Endothelial cell of umbilical vein (primary cell): ENCODE results near the gene RTN4.

Experiments used
- EZH2 ChIP-seq: IDR thresholded peaks from 2 replicates; pipeline ENCODE4 v1.6.1; 2012; ENCODE audit warnings: borderline replicate concordance, low read depth, mild to moderate bottlenecking, moderate library complexity, low read length, inconsistent platforms; ENCODE audit not compliant: severe bottlenecking
- JUN ChIP-seq: IDR thresholded peaks from 2 replicates; pipeline ENCODE4 v1.6.1; 2011; ENCODE audit warnings: borderline replicate concordance, low read depth; ENCODE audit not compliant: insufficient read length, insufficient read depth
- POLR2A ChIP-seq: IDR thresholded peaks from 2 replicates; pipeline ENCODE4 v1.6.1; 2012; ENCODE audit warnings: low read depth, mild to moderate bottlenecking, control low read depth, low read length
- POLR2AphosphoS5 ChIP-seq: IDR thresholded peaks from 2 replicates; pipeline ENCODE4 v1.6.1; 2012; ENCODE audit warnings: low read depth, mild to moderate bottlenecking, control low read depth, low read length, moderate library complexity; ENCODE audit not compliant: insufficient read depth
- TF ChIP-seq, protein P1 (sequence below): IDR thresholded peaks from 2 replicates; pipeline ENCODE4 v1.6.1; 2011; ENCODE audit not compliant: insufficient read depth, insufficient read length
- TF ChIP-seq, protein P2 (sequence below), 2 donors: IDR thresholded peaks; 1 replicate in 1 of 2; 2 replicates in 1 of 2; pipeline ENCODE4 v1.5.1; 2011; ENCODE audit warnings: low read length in 2 of 2, mild to moderate bottlenecking in 2 of 2, moderate library complexity in 2 of 2, control low read depth in 1 of 2, inconsistent platforms in 1 of 2, low read depth in 1 of 2; ENCODE audit not compliant: insufficient read depth in 1 of 2; ENCODE audit errors: extremely low read depth in 1 of 2

DNA sequence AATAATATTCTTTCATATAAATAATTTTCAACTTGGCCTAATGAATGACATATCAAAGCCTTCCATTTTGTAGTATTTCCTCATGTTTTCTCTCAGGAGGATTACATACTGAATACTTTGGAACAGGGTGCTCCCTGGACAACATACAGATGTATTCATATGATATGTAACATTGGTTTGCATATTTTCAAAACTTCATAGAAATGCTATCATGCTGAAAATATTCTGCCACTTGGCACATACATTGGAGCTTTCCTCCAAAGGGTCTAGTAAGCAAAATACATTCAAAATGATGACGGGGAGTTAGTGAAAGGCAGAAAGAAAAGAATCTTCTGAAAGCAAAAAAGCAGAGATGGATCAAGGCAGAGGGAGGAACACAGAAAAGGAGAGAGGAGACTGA, 38.1 kb upstream of the RTN4 start:
- no peak for TF ChIP-seq JUN
- TF ChIP-seq EZH2: no peak
- TF ChIP-seq POLR2A: no peak
- TF ChIP-seq POLR2AphosphoS5: no peak
- TF ChIP-seq, protein P1, sequence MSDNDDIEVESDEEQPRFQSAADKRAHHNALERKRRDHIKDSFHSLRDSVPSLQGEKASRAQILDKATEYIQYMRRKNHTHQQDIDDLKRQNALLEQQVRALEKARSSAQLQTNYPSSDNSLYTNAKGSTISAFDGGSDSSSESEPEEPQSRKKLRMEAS: no peak
- TF ChIP-seq, protein P2, sequence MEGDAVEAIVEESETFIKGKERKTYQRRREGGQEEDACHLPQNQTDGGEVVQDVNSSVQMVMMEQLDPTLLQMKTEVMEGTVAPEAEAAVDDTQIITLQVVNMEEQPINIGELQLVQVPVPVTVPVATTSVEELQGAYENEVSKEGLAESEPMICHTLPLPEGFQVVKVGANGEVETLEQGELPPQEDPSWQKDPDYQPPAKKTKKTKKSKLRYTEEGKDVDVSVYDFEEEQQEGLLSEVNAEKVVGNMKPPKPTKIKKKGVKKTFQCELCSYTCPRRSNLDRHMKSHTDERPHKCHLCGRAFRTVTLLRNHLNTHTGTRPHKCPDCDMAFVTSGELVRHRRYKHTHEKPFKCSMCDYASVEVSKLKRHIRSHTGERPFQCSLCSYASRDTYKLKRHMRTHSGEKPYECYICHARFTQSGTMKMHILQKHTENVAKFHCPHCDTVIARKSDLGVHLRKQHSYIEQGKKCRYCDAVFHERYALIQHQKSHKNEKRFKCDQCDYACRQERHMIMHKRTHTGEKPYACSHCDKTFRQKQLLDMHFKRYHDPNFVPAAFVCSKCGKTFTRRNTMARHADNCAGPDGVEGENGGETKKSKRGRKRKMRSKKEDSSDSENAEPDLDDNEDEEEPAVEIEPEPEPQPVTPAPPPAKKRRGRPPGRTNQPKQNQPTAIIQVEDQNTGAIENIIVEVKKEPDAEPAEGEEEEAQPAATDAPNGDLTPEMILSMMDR (IDR thresholded peaks at IDR 0.05; ENCODE audit: extremely low read depth in 1 of 2, insufficient read depth in 1 of 2, low read depth in 1 of 2, low read length in 2 of 2): no peak
